Liver (tissue), 9 donors: ENCODE results near the gene SYCP2L. TPM values are rescaled to one million over a fixed set of nuclear protein-coding genes. Genes with fewer than 3 reads are reported as not detected.
"Not testable (repeated sequence)": the region's sequence is repeated elsewhere in the genome, so short reads cannot be mapped to it uniquely, and the experiment has no call there.

Source experiments
- DNase-seq: peaks from one replicate; pipeline ENCODE4 v3.0.0-alpha.2; 2017; ENCODE audit warnings: low spot score
- H3K27ac ChIP-seq, 2 donors: one replicate each; pipeline ENCODE4 v1.7.0; 2013; ENCODE audit warnings: inconsistent platforms in 2 of 2, low read length in 2 of 2, control low read depth in 1 of 2, low read depth in 1 of 2, mild to moderate bottlenecking in 1 of 2
- H3K27me3 ChIP-seq, 4 donors: one replicate each; pipeline versions ENCODE4 v1.6.1 to v1.7.0; 2013; ENCODE audit warnings: low read length in 3 of 4, inconsistent platforms in 1 of 4, mild to moderate bottlenecking in 1 of 4, moderate library complexity in 1 of 4; ENCODE audit not compliant: control insufficient read depth in 4 of 4, insufficient read depth in 4 of 4
- H3K36me3 ChIP-seq, 4 donors: one replicate each; pipeline versions ENCODE4 v1.6.1 to v1.7.0; 2013; ENCODE audit warnings: low read length in 3 of 4, mild to moderate bottlenecking in 3 of 4, low read depth in 1 of 4, moderate library complexity in 1 of 4; ENCODE audit not compliant: control insufficient read depth in 4 of 4, insufficient read depth in 3 of 4
- H3K4me1 ChIP-seq, 4 donors: one replicate each; pipeline versions ENCODE4 v1.6.1 to v1.7.0; 2013; ENCODE audit warnings: low read length in 3 of 4, mild to moderate bottlenecking in 3 of 4, moderate library complexity in 1 of 4; ENCODE audit not compliant: control insufficient read depth in 4 of 4, insufficient read depth in 4 of 4
- H3K4me3 ChIP-seq, 3 donors: one replicate each; pipeline versions ENCODE4 v1.6.1 to v1.7.0; 2013; ENCODE audit warnings: low read length in 3 of 3, control low read depth in 1 of 3, low read depth in 1 of 3, mild to moderate bottlenecking in 1 of 3
- H3K9ac ChIP-seq, 2 donors: one replicate each; pipeline ENCODE4 v1.7.0; 2013; ENCODE audit warnings: low read length in 2 of 2, mild to moderate bottlenecking in 2 of 2, moderate library complexity in 2 of 2, control low read depth in 1 of 2, low read depth in 1 of 2
- H3K9me3 ChIP-seq, 4 donors: one replicate each; pipeline versions ENCODE4 v1.6.1 to v1.7.0; 2013; ENCODE audit warnings: low read length in 3 of 4; ENCODE audit not compliant: control insufficient read depth in 4 of 4
- CTCF ChIP-seq: fragments of 150-350 bp; IDR thresholded peaks from 2 replicates; pipeline ENCODE4 v1.5.1; 2017; ENCODE audit warnings: improper control_type of control experiment, low read depth, low read length; ENCODE audit not compliant: missing input control
- EGR1 ChIP-seq, 2 donors: IDR thresholded peaks; 2 replicates each; pipeline ENCODE4 v1.6.1; 2016 to 2018; ENCODE audit warnings: antibody characterized with exemption in 2 of 2, low read depth in 2 of 2
- FOXA1 ChIP-seq: IDR thresholded peaks from 2 replicates; pipeline ENCODE4 v1.6.1; 2016; ENCODE audit warnings: antibody characterized with exemption
- GABPA ChIP-seq, 2 donors: IDR thresholded peaks in 1 of 2; conservative IDR thresholded peaks in 1 of 2; 2 replicates each; pipeline ENCODE4 v1.6.1; 2016; ENCODE audit warnings: antibody characterized with exemption in 2 of 2, mild to moderate bottlenecking in 1 of 2, moderate library complexity in 1 of 2
- HNF4G ChIP-seq: IDR thresholded peaks from 2 replicates; pipeline ENCODE4 v1.6.1; 2016; ENCODE audit warnings: antibody characterized with exemption
- MAX ChIP-seq: IDR thresholded peaks from 2 replicates; pipeline ENCODE4 v1.6.1; 2016; ENCODE audit warnings: antibody characterized with exemption
- NR2F2 ChIP-seq: IDR thresholded peaks from 2 replicates; pipeline ENCODE4 v1.6.1; 2016; ENCODE audit warnings: antibody characterized with exemption
- RAD21 ChIP-seq, 2 donors: IDR thresholded peaks; 2 replicates each; pipeline ENCODE4 v1.6.1; 2016; ENCODE audit warnings: antibody characterized with exemption in 2 of 2, mild to moderate bottlenecking in 2 of 2
- REST ChIP-seq: IDR thresholded peaks from 2 replicates; pipeline ENCODE4 v1.6.1; 2016; ENCODE audit warnings: antibody characterized with exemption, mild to moderate bottlenecking
- RXRA ChIP-seq, 2 donors: IDR thresholded peaks; 2 replicates each; pipeline ENCODE4 v1.6.1; 2017 to 2018; ENCODE audit warnings: antibody characterized with exemption in 2 of 2, mild to moderate bottlenecking in 1 of 2
- SP1 ChIP-seq: IDR thresholded peaks from 2 replicates; pipeline ENCODE4 v1.6.1; 2018; ENCODE audit warnings: antibody characterized with exemption, mild to moderate bottlenecking
- TAF1 ChIP-seq: conservative IDR thresholded peaks from 2 replicates; pipeline ENCODE4 v1.6.1; 2016; ENCODE audit warnings: antibody characterized with exemption, mild to moderate bottlenecking
- YY1 ChIP-seq: IDR thresholded peaks from 2 replicates; pipeline ENCODE4 v1.6.1; 2016; ENCODE audit warnings: antibody characterized with exemption, mild to moderate bottlenecking
- ZBTB33 ChIP-seq: IDR thresholded peaks from 2 replicates; pipeline ENCODE4 v1.6.1; 2016; ENCODE audit warnings: antibody characterized with exemption
- WGBS: extraction: QIAGEN DNeasy Blood & Tissue Kit; methylation state at CpG from one replicate; pipeline ENCODE4 v1.1.7; 2013; 5-methylcytosine and 5-hydroxymethylcytosine counted together
- polyA plus RNA-seq, 2 donors: library from polyadenylated mRNA; stranded (reverse) in 1 of 2; unstranded in 1 of 2; fragments of 200-250 nt in 1 of 2; fragments of >200 nt in 1 of 2; fragmentation: Nextera tagmentation in 1 of 2; extraction: Ambion mirVana in 1 of 2; gene quantifications; one replicate each; pipeline versions ENCODE4 v1.2.1 to v1.2.3, GENCODE V29; 2013 to 2015
- total RNA-seq, 2 donors: library from RNA; depleted of rRNA; stranded (reverse); fragments of >200 nt; gene quantifications; one replicate each; pipeline ENCODE4 v1.2.3, GENCODE V29; 2014
- donor health status: healthy.
- donor health status: healthy.
- donor health status: healthy.
- donor health status: healthy.
- donor health status: healthy.

SYCP2L gene
- total and polyA plus RNA-seq, 4 donors = 0.28 to 0.33 TPM; not detected in 2

GRCh38 chr6:10884245-10884972 is 2.4 kb upstream of the SYCP2L start:
- WGBS = 19% methylated on average over 24 of the region's 24 CpGs
- Histone ChIP-seq H3K27ac (no peak overlapping the region), H3K27me3 (peaks cover 9 to 22% (median 11%) of the 10 kb centered on the region in 4 donors), H3K9me3 (peaks cover 0 to 5% (median 0%) of the 10 kb centered on the region in 4 donors), H3K4me3 (no peak overlapping the region), H3K4me1 (peaks cover 6 to 16% (median 10%) of the 10 kb centered on the region in 4 donors), H3K9ac (no peak overlapping the region), H3K36me3 (no peaks in the 10 kb centered on the region)
- DNase-seq = no peak
- TF ChIP-seq HNF4G = no peak
- no peak for TF ChIP-seq CTCF
- TF ChIP-seq SP1 = no peak
- TF ChIP-seq MAX = no peak
- no peak for TF ChIP-seq GABPA (IDR thresholded peaks at IDR 0.05 in 1 of 2, conservative IDR thresholded peaks at IDR 0.05 in 1 of 2)
- no peak for TF ChIP-seq EGR1 (IDR thresholded peaks at IDR 0.05; ENCODE audit: low read depth in 2 of 2)
- no peak for TF ChIP-seq NR2F2
- no peak for TF ChIP-seq TAF1
- no peak for TF ChIP-seq RXRA (IDR thresholded peaks at IDR 0.05)
- no peak for TF ChIP-seq ZBTB33
- TF ChIP-seq YY1 = no peak
- no peak for TF ChIP-seq FOXA1
- TF ChIP-seq REST = no peak
- TF ChIP-seq RAD21 (IDR thresholded peaks at IDR 0.05) = no peak

- not testable (repeated sequence) for H3K36me3 ChIP-seq, H3K9me3 ChIP-seq, H3K27ac ChIP-seq, DNase-seq, H3K9ac ChIP-seq
- peaks cover 6 to 16% (median 10%) of the 10 kb centered on the region in 4 donors for H3K4me1 ChIP-seq
- peak overlapping the region in 1 of 3 donors; percentile 25 for H3K4me3 ChIP-seq
- 25% methylated on average over 11 of the region's 11 CpGs for WGBS
- H3K27me3 ChIP-seq = peaks cover 8 to 19% (median 9%) of the 10 kb centered on the region in 4 donors
Measured at GRCh38 chr6:10886365-10886690, 524 bp upstream of the SYCP2L start.
